Measurements from ENCODE around the gene MET.
"Not testable (repeated sequence)": the region's sequence is repeated elsewhere in the genome, so short reads cannot be mapped to it uniquely, and the experiment has no call there.

Gene MET

GRCh38 chr7:116752305-116753074 lies 80.5 kb downstream of the MET start:
- no peak for DNase-seq (ENCODE audit: low read depth)

- DNase-seq (ENCODE audit: low read depth): no peak
Observed at GRCh38 chr7:116753130-116753529, 81.1 kb downstream of the MET start.

- DNase-seq (ENCODE audit: low read depth): no peak
Observed at GRCh38 chr7:116754186-116754585, 82.2 kb downstream of the MET start.

DNA sequence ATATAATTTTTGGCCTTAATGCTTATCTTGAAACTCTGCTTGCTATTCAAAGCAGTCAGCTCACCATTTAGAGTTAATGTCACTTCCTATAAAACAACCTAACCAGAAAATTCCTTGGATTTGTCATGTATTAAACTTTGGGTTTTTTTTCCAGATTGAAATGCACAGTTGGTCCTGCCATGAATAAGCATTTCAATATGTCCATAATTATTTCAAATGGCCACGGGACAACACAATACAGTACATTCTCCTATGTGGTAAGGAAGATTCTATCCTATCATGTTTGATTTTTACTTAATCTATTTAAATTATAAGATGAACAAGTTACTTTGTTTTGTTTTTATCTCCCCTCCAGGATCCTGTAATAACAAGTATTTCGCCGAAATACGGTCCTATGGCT lies 85.3 kb downstream of the MET start:
- DNase-seq (ENCODE audit: low read depth): no peak

DNA sequence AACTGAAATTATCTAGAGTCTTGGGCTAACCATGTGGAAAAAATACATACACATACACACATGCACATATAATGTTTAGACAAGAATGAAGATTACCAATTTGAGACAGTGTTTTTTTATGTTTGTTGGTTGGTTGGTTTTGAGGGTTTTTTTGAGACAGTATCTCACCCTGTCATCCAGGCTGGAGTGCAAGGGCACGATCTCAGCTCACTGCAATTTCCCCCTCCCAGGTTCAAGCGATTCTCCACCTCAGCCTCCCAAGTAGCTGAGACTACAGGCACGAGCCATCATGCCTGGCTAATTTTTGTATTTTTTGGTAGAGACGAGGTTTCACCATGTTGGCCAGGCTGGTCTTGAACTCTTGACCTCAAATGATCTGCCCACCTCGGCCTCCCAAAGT lies 87.6 kb downstream of the MET start:
- DNase-seq (ENCODE audit: low read depth): not testable (repeated sequence)

GRCh38 chr7:116762971-116763370 lies 91.0 kb downstream of the MET start:
- DNase-seq (ENCODE audit: low read depth): no peak

- no peak for DNase-seq (ENCODE audit: low read depth)
Observed at GRCh38 chr7:116763647-116764046, 91.7 kb downstream of the MET start.

DNA sequence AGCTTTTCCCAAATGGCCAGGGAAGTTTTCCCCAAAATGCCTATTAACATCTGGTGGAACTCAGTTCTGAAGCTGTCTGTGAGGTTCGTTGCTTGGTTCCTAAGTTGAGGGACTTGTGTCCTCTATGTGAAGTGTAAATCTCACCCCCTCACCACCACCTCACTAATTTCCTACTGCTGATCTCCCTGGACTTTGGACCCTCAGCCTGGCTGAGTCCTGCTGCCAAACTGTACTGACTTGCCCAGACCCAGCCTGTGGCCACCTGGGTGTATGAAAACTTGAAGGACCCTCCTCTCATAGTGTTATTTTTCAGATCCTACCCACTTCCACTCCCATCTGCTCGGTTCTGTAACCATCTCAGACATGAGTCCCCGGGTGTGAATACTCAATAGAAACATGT lies 94.9 kb downstream of the MET start:
- DNase-seq (ENCODE audit: low read depth): no peak

DNA sequence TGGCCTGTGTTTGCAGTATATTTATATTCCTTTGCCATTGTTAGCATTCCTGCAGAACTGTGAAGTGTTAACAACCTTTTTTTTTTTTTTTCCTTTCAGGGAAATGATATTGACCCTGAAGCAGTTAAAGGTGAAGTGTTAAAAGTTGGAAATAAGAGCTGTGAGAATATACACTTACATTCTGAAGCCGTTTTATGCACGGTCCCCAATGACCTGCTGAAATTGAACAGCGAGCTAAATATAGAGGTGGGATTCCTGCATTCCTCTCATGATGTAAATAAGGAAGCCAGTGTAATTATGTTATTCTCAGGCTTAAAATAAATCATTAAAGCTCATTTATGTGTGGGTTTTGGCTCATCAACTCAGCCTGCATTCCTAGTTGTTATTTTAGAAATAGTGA lies 97.5 kb downstream of the MET start:
- no peak for DNase-seq (ENCODE audit: low read depth)

DNA sequence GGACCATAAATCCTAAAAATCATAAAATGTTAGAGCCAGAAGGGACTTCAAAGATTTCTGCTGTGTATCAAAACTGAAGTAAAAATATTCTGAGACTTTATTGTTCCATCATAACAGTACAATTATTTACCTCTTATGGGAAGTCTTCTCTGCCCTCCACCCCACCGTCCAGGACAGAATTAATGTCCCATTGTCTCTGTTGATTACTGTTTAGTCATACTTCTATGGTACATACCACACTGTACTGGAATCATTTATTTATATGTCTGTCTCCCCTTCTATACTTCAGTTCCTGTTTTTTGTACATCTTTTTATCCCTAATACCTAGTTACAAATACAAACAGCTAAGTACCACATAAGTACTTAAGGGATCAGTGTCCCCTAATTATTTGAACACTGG lies 98.9 kb downstream of the MET start:
- DNase-seq (ENCODE audit: low read depth): no peak

DNA sequence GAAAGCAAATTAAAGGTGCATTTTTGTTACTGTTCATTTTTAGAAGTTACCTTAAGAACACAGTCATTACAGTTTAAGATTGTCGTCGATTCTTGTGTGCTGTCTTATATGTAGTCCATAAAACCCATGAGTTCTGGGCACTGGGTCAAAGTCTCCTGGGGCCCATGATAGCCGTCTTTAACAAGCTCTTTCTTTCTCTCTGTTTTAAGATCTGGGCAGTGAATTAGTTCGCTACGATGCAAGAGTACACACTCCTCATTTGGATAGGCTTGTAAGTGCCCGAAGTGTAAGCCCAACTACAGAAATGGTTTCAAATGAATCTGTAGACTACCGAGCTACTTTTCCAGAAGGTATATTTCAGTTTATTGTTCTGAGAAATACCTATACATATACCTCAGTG lies 99.6 kb downstream of the MET start:
- no peak for DNase-seq (ENCODE audit: low read depth)

DNA sequence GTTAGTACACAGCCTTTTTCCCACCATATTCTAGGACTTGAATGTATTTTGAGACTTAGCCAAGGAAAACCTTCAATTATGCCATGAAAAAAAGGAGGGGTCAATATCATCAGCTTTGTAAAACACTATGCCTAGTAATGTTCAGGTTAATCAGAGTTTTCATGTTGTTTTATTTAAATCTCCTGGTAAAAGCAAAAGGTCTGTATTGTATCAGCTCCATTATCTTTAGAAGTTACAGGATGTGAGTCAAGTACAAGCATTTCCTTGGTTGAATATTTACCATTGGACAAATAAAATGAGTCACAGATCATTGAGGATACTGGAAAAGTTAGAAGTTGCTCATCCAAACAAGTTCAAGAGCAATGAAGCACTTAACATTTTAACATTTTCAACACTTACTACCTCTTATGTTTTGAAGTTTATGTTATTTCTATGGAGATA lies 100.4 kb downstream of the MET start:
- DNase-seq (ENCODE audit: low read depth): no peak

- no peak for DNase-seq (ENCODE audit: low read depth)
Observed at GRCh38 chr7:116772926-116773749, 101.1 kb downstream of the MET start.

DNA sequence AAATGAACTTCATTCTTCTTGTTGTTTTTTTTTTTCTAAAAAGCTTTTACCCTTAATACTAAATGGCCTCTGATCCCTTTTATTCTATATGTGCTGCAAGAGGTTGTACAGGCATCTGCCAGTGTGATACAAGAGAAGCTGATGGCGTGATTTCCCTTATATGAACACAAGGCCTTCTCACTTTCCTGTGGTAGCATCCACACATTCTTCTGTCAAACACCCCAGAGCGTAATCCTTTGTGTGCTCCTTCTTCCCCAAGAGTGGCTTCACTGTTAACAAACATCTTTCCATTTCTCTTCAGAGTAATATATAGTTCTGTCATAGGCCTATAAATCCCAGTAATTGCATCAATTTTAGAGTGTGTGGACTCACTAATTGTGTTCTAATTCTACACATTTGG lies 104.0 kb downstream of the MET start:
- no peak for DNase-seq (ENCODE audit: low read depth)

DNA sequence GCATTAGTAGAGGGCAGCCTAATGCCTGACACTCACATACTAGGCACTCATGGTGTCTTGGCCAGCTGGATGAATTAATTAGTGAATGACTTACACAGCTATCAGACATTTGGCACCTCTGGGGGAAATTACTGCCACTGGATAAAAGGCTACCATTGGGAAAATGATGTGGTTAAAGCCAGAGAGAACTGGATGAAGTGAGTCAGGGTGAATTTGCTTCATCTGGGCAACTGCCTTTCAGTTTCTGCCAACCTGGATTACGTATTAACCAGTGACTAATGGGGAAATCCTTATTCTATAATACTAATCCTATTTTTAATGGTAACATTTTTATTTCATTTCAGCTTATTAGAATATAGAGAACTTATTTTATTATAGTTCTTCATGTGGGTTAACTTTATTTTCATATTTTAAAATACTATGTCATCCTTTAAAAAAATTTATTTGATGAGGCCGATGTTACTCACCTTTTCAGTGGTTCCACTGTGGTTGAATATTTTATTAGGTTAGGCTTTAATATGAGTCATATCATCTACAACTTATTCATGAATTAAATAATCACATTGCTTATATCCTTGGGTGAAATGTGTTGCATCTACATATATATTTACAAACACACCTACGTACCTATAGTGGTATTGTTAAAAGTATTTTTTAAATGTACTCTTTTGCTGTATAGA lies 104.8 kb downstream of the MET start:
- no peak for DNase-seq (ENCODE audit: low read depth)

- no peak for DNase-seq (ENCODE audit: low read depth)
Observed at GRCh38 chr7:116777651-116778281, 105.8 kb downstream of the MET start.

GRCh38 chr7:116779216-116779615 lies 107.2 kb downstream of the MET start:
- no peak for DNase-seq (ENCODE audit: low read depth)

GRCh38 chr7:116779931-116780330 lies 107.9 kb downstream of the MET start:
- no peak for DNase-seq (ENCODE audit: low read depth)

DNA sequence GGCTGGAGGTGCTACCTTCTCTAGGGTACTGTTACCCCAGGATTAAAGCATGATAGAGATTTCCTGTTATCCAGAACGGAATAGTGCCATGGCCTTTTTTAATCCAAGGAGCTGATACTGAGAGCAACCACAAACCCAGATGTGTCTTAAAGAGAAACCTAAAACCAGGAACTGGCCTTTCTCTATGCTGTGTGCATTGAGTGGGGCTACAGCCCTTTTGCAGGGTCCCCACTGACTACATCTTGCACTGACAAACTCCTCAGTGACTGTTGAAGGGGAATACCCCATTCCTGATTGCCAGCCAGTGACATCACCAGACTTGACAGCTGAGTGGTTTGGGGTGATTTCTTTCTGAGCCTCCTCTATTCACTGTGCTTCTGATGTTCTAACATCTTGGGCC lies 108.5 kb downstream of the MET start:
- no peak for DNase-seq (ENCODE audit: low read depth)

GRCh38 chr7:116780966-116781365 lies 109.0 kb downstream of the MET start:
- no peak for DNase-seq (ENCODE audit: low read depth)

DNA sequence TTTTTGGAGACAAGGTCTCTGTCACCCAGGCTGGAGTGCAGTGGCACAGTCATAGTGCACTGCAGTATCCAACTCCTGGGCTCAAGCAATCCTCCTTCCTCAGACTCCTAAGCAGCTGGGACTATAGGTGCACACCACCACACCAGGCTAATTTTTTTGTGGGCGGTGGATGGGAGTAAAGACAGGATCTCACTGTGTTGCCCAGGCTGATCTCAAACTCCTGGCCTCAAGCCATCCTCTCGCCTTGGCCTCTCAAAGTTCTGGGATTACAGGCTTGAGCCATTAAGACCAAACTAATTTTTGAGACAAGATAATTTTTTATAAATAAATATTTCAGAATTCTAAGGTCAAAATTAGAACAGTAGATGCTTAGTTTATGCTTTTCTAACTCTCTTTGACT lies 109.6 kb downstream of the MET start:
- DNase-seq (ENCODE audit: low read depth): no peak

- no peak for DNase-seq (ENCODE audit: low read depth)
Observed at GRCh38 chr7:116782177-116782711, 110.2 kb downstream of the MET start.

Measured in CMK (cell line).